HFF-Myc (cell line): ENCODE measurements around the gene SPTB.

Source experiments
- DNase-seq: peaks from one replicate; pipeline ENCODE4 v3.0.0-alpha.2; 2011; ENCODE audit warnings: low read depth; ENCODE audit errors: extremely low read depth
- H3K4me3 ChIP-seq: replicated peaks from 2 replicates; pipeline ENCODE4 v1.5.1; 2011; ENCODE audit warnings: low read depth, mild to moderate bottlenecking, control low read depth, low read length
- TF ChIP-seq, protein P1 (sequence below): IDR thresholded peaks from 2 replicates; pipeline ENCODE4 v1.5.1; 2012; ENCODE audit warnings: mild to moderate bottlenecking, low read depth, low read length, control low read depth; ENCODE audit errors: missing control alignments

SPTB gene

DNA sequence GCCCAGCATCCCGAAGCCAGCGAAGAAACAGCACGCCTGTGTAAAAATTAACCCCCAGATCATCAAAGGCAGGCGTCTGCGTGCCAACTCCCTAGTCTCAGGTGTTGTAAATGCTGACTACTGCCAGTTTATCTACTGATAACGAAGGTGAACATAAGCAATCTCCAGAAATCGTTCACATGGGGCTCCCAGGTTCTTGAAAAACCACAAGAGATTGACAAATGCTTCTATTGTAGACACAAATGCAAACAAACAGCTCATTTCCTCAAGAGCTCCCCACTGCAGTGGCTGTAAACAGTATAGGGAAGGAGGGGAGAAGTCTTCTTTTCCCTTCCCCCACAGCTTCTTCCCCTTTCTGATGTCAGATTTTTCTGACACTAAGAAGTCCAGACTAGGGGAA, 180.8 kb downstream of the SPTB start:
- DNase-seq, result no peak
- TF ChIP-seq, protein P1, sequence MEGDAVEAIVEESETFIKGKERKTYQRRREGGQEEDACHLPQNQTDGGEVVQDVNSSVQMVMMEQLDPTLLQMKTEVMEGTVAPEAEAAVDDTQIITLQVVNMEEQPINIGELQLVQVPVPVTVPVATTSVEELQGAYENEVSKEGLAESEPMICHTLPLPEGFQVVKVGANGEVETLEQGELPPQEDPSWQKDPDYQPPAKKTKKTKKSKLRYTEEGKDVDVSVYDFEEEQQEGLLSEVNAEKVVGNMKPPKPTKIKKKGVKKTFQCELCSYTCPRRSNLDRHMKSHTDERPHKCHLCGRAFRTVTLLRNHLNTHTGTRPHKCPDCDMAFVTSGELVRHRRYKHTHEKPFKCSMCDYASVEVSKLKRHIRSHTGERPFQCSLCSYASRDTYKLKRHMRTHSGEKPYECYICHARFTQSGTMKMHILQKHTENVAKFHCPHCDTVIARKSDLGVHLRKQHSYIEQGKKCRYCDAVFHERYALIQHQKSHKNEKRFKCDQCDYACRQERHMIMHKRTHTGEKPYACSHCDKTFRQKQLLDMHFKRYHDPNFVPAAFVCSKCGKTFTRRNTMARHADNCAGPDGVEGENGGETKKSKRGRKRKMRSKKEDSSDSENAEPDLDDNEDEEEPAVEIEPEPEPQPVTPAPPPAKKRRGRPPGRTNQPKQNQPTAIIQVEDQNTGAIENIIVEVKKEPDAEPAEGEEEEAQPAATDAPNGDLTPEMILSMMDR, result no peak
- no peak overlapping the region for H3K4me3 ChIP-seq

DNA sequence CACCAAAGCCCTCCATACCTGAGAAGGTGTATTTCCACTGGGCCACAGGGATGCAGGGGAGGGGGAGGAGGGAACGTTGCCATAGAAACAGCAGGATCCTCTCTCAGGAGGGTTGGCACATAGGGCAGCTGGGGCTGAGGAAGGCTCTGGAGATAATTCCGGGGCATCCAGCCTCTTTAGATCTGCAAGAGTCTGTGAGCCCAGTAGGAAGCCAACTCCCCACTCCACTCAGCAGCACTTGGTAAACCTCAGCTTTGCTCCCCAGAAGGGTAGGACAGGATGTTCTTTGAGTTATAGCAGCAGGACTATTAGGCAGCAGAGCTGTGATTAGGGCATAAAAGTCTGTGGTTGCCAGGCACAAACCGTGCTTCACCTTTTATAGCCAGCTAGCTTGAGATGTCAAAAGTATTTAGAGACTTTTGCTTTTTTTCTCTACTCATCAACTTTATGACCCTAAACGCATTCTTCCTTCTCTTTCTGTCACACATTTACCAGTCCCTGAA, 183.3 kb downstream of the SPTB start:
- TF ChIP-seq, protein P1, result no peak
- DNase-seq, result no peak
- H3K4me3 ChIP-seq, result no peak overlapping the region
